ENCODE measurements around the gene ELFN1.
"Not testable (repeated sequence)": the region's sequence is repeated elsewhere in the genome, so short reads cannot be mapped to it uniquely, and the experiment has no call there.

Gene ELFN1

DNA sequence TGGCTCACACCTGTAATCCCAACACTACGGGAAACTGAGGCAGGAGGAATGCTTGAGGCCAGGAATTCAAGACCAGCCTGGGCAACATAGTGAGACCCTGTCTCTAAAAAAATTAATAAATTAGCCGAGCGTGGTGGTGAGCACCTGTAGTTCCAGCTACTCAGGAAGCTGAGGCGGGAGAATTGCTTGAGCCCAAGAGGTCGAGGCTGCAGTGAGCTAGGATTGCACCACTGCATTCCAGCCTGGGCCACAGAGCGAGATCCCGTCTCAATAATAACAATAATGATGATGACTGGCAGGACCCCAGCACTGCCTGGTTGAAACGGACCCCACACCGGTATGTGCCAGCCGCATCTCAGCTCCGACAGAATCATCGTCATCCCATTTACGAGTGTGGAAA is 93.0 kb downstream of the ELFN1 start:
- DNase-seq (ENCODE audit: low spot score) = no peak
- in situ Hi-C loops (cut with MboI; ENCODE audit: low sequenced_read_pairs, unreplicated experiment) = no loop called here
- no peak for TF ChIP-seq CTCF (IDR thresholded peaks at IDR 0.05; ENCODE audit: borderline replicate concordance, control extremely low read depth, extremely low read depth, insufficient read depth, missing control alignments)

DNA sequence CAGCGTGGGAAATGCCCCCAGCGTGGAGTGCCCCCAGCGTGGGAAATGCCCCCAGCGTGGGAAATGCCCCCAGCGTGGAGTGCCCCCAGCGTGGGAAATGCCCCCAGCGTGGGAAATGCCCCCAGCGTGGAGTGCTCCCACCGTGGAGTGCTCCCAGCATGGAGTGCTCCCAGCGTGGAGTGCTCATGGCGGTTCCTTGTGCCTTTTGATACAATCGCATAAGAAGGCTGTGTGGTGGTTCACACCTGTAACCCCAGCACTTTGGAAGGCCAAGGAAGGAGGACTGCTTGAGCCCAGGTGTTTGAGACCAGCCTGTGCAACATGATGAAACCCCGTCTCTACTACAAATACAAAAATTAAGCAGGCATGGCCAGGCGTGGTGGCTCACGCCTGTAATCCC is 93.8 kb downstream of the ELFN1 start:
- DNase-seq (ENCODE audit: low spot score); in situ Hi-C loops (cut with MboI; ENCODE audit: low sequenced_read_pairs, unreplicated experiment): not testable (repeated sequence)

- no peak for TF ChIP-seq CTCF (IDR thresholded peaks at IDR 0.05; ENCODE audit: borderline replicate concordance, control extremely low read depth, extremely low read depth, insufficient read depth, missing control alignments)
- in situ Hi-C loops (cut with MboI; ENCODE audit: low sequenced_read_pairs, unreplicated experiment) = no loop called here
- no peak for DNase-seq (ENCODE audit: low spot score)
Observed at GRCh38 chr7:1765336-1765735, 95.3 kb downstream of the ELFN1 start.

DNA sequence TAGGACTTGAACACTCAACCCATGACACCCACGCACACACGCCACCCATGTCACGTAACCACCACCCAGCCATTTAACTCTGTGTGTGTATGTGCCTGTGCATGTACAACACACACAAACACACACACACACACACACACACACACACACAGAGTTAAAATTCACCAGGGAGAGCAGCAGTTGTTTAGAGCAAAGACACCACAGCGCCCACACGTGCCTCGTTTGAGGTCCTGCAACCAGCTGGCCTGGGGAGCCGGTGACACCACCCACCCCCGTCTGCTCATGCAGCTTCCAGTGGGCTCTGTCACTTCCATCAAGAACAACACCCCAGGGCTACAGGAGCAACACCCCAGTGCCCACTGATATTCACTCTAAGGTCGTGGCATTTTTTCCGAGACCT is 97.4 kb downstream of the ELFN1 start:
- in situ Hi-C loops (cut with MboI; ENCODE audit: low sequenced_read_pairs, unreplicated experiment) = no loop called here
- DNase-seq (ENCODE audit: low spot score) = no peak
- TF ChIP-seq CTCF (IDR thresholded peaks at IDR 0.05; ENCODE audit: borderline replicate concordance, control extremely low read depth, extremely low read depth, insufficient read depth, missing control alignments) = no peak

DNA sequence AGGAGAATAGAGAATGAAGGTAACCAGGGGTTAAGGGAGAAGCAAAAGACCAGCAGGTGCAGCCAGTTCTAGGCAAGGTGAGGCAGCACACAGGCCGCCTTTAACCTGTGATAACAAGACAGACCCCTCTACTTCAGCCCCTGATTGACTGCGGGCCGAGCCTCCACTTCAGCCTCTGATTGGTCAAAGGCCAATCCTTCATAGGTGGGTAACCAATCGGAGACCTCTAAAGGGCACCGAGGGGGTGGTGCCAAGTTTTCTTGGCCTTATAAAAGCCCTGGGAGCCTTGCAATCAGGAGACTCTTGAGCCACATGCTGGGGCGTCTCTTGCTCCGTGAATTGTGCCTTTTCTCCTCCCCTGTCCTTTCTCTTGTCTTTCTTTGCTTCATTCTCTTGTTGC is 98.8 kb downstream of the ELFN1 start:
- in situ Hi-C loops (cut with MboI; ENCODE audit: low sequenced_read_pairs, unreplicated experiment) = no loop called here
- no peak for DNase-seq (ENCODE audit: low spot score)
- no peak for TF ChIP-seq CTCF (IDR thresholded peaks at IDR 0.05; ENCODE audit: borderline replicate concordance, control extremely low read depth, extremely low read depth, insufficient read depth, missing control alignments)

DNA sequence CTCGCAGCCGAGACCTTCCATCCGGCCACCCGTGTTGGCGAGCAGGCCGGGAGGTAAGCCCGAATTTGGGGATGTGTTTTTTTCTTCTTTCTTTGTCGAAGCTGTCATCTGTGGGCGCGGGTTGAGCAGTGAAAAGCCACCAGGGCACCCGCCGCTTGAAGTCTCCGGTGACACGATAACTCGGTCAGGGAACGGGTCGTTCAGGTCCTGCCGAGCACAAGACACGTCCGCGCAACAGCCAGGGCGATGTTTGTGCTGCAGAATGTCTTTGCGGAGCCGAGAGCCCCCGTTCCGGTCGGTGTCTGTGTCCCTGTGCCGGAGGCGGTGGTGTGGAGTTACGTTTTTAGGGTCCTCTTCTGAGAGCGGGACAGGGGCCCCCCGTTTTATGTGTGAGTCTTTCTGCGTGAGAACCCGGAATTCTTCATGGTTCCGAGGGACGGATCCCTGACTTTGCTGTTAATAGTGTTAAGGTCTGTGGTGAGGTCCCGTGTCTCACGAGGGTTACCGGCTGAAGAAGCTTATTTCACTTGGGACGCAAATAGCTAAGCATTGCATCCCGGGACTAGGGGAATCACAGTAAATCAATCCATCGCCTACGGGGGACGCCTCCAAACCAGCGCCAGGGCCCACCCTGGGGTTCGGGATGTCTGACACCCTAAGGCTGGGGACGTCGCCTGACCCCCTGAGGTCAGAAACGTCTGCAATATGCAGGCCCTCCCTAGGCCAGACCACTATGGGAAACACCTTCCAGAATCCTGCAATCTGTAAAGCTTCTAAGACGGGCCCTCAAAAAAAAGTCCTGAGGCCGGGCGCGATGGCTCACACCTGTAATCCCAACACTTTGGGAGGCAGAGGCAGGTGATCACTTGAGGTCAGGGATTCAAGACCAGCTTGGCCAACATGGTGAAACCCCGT is 99.5 kb downstream of the ELFN1 start:
- DNase-seq (ENCODE audit: low spot score) = no peak
- no peak for TF ChIP-seq CTCF (IDR thresholded peaks at IDR 0.05; ENCODE audit: borderline replicate concordance, control extremely low read depth, extremely low read depth, insufficient read depth, missing control alignments)
- in situ Hi-C loops (cut with MboI; ENCODE audit: low sequenced_read_pairs, unreplicated experiment) = no loop called here

DNA sequence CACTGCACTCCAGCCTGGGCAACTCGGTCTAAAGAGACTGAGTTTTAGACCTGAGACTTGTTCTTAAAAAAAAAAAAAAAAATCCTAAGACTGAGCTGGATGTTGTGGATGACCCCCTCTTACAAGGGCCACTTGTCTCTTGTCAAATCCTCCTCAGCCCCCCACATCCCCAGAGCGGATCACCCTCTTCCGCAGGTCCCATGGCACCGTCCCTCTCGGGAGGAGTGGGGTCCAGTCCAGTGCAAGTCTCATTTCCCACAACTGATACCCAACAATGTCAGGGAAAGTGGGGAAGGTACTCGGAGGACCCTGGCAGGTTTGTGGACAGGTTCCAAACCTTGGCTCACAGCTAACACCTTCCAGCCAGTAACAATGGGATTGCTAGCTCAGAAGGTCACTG is 100.3 kb downstream of the ELFN1 start:
- no peak for TF ChIP-seq CTCF (IDR thresholded peaks at IDR 0.05; ENCODE audit: borderline replicate concordance, control extremely low read depth, extremely low read depth, insufficient read depth, missing control alignments)
- no peak for DNase-seq (ENCODE audit: low spot score)
- in situ Hi-C loops (cut with MboI; ENCODE audit: low sequenced_read_pairs, unreplicated experiment) = no loop called here

Measured in GM13976 (cell line).